NB4 (cell line): ENCODE measurements around the gene TOX3.

Experiments
- POLR2A ChIP-seq: IDR thresholded peaks from 2 replicates; pipeline ENCODE4 v1.6.1; 2011; ENCODE audit warnings: mild to moderate bottlenecking; ENCODE audit not compliant: insufficient read length; ENCODE audit errors: extremely low read depth
- TF ChIP-seq, protein P1 (sequence below): IDR thresholded peaks from one replicate; pipeline ENCODE4 v1.5.1; 2012; ENCODE audit warnings: low read depth, low read length
- TF ChIP-seq, protein P2 (sequence below): IDR thresholded peaks from 2 replicates; pipeline ENCODE4 v1.6.1; 2011; ENCODE audit warnings: low read depth, low read length

GRCh38 chr16:52488837-52489289, 58.1 kb downstream of the TOX3 start:
- no peak for TF ChIP-seq POLR2A
- TF ChIP-seq, protein P1, sequence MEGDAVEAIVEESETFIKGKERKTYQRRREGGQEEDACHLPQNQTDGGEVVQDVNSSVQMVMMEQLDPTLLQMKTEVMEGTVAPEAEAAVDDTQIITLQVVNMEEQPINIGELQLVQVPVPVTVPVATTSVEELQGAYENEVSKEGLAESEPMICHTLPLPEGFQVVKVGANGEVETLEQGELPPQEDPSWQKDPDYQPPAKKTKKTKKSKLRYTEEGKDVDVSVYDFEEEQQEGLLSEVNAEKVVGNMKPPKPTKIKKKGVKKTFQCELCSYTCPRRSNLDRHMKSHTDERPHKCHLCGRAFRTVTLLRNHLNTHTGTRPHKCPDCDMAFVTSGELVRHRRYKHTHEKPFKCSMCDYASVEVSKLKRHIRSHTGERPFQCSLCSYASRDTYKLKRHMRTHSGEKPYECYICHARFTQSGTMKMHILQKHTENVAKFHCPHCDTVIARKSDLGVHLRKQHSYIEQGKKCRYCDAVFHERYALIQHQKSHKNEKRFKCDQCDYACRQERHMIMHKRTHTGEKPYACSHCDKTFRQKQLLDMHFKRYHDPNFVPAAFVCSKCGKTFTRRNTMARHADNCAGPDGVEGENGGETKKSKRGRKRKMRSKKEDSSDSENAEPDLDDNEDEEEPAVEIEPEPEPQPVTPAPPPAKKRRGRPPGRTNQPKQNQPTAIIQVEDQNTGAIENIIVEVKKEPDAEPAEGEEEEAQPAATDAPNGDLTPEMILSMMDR: no peak
- TF ChIP-seq, protein P2, sequence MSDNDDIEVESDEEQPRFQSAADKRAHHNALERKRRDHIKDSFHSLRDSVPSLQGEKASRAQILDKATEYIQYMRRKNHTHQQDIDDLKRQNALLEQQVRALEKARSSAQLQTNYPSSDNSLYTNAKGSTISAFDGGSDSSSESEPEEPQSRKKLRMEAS: no peak
